Measurements from ENCODE around the gene PEX5. TPM values are rescaled to one million over a fixed set of nuclear protein-coding genes. Genes with fewer than 3 reads are reported as not detected.
A peak's percentile ranks its signal among the peaks of the same experiment; 100 is the strongest.

The PEX5 gene
- total and polyA plus RNA-seq, 7 experiments from 2014 or later, result 17.3 to 36.7 (median 24.4) TPM

GRCh38 chr12:7151532-7151931 is 38.0 kb upstream of the PEX5 start:
- Mint-ChIP-seq H3K27me3 (no peaks in the 10 kb centered on the region), H3K9me3 (no peaks in the 10 kb centered on the region), H3K27ac (no peak overlapping the region), H3K4me3 (no peak overlapping the region), H3K4me1 (peaks cover 0 to 7% (median 0%) of the 10 kb centered on the region in 7 donors), H3K36me3 (peaks cover 9 to 42% (median 17%) of the 10 kb centered on the region in 5 donors)
- Histone ChIP-seq H3K36me3 (ENCODE audit: control insufficient read depth in 2 of 3, insufficient read depth in 3 of 3, low read length in 3 of 3) (peaks cover 0 to 50% (median 14%) of the 10 kb centered on the region in 3 experiments), H3K4me3 (ENCODE audit: low read length) (no peak overlapping the region), H3K27ac (ENCODE audit: low read depth, low read length) (no peak overlapping the region), H3K27me3 (ENCODE audit: control insufficient read depth in 2 of 2, insufficient read depth in 2 of 2, low read length in 2 of 2) (no peaks in the 10 kb centered on the region), H3K9me3 (ENCODE audit: control insufficient read depth in 2 of 3, low read length in 3 of 3) (no peaks in the 10 kb centered on the region), H3K4me1 (ENCODE audit: control insufficient read depth in 2 of 2, insufficient read depth in 2 of 2, low read length in 2 of 2) (no peaks in the 10 kb centered on the region)
- DNase-seq (no peak), ATAC-seq (no peak)
- CTCF ChIA-PET, result no interaction called here
- POLR2A ChIA-PET, result no interaction called here
- intact Hi-C loops (cut with micrococcal nuclease), result no loop called here

GRCh38 chr12:7152818-7153217 is 36.7 kb upstream of the PEX5 start:
- CTCF ChIA-PET, result interaction anchor here (0.6 to 1.2 kb wide), 4 partner anchors 10 to 360 kb away, joined by 3 to 4 read pairs (median 3); no protein-coding TSS in a partner anchor
- no peaks in the 10 kb centered on the region for H3K9me3 Mint-ChIP-seq
- H3K4me1 Mint-ChIP-seq, result peaks cover 0 to 7% (median 0%) of the 10 kb centered on the region in 7 donors
- H3K4me3 Mint-ChIP-seq, result no peak overlapping the region
- DNase-seq, result no peak
- ATAC-seq, result no peak
- intact Hi-C loops (cut with micrococcal nuclease), result no loop called here
- H3K27me3 Mint-ChIP-seq, result no peaks in the 10 kb centered on the region
- no peaks in the 10 kb centered on the region for H3K9me3 ChIP-seq (ENCODE audit: control insufficient read depth in 2 of 3, low read length in 3 of 3)
- no peak overlapping the region for H3K4me3 ChIP-seq (ENCODE audit: low read length)
- H3K27ac ChIP-seq (ENCODE audit: low read depth, low read length), result no peak overlapping the region
- H3K27ac Mint-ChIP-seq, result no peak overlapping the region
- POLR2A ChIA-PET, result interaction anchor here (0.5 to 0.6 kb wide), 2 partner anchors 11 to 54 kb away, joined by 3 read pairs; no protein-coding TSS in a partner anchor
- no peaks in the 10 kb centered on the region for H3K27me3 ChIP-seq (ENCODE audit: control insufficient read depth in 2 of 2, insufficient read depth in 2 of 2, low read length in 2 of 2)
- peaks cover 5 to 38% (median 15%) of the 10 kb centered on the region in 5 donors for H3K36me3 Mint-ChIP-seq
- peaks cover 0 to 63% (median 9%) of the 10 kb centered on the region in 3 experiments for H3K36me3 ChIP-seq (ENCODE audit: control insufficient read depth in 2 of 3, insufficient read depth in 3 of 3, low read length in 3 of 3)
- H3K4me1 ChIP-seq (ENCODE audit: control insufficient read depth in 2 of 2, insufficient read depth in 2 of 2, low read length in 2 of 2), result no peaks in the 10 kb centered on the region

- H3K27ac Mint-ChIP-seq, result peak overlapping the region in 1 of 9 donors; percentile 5
- H3K4me3 Mint-ChIP-seq, result no peak overlapping the region
- no peak for ATAC-seq
- no peak for DNase-seq
- Histone ChIP-seq H3K9me3 (ENCODE audit: control insufficient read depth in 2 of 3, low read length in 3 of 3) (no peaks in the 10 kb centered on the region), H3K27me3 (ENCODE audit: control insufficient read depth in 2 of 2, insufficient read depth in 2 of 2, low read length in 2 of 2) (no peaks in the 10 kb centered on the region), H3K4me3 (ENCODE audit: low read length) (no peak overlapping the region), H3K27ac (ENCODE audit: low read depth, low read length) (no peak overlapping the region), H3K4me1 (ENCODE audit: control insufficient read depth in 2 of 2, insufficient read depth in 2 of 2, low read length in 2 of 2) (no peaks in the 10 kb centered on the region), H3K36me3 (ENCODE audit: control insufficient read depth in 2 of 3, insufficient read depth in 3 of 3, low read length in 3 of 3) (peaks cover 0 to 57% (median 9%) of the 10 kb centered on the region in 3 experiments)
- intact Hi-C loops (cut with micrococcal nuclease), result no loop called here
- CTCF ChIA-PET, result interaction anchor here (1.1 to 1.2 kb wide), 3 partner anchors 9 to 12 kb away, joined by 3 to 4 read pairs (median 4); no protein-coding TSS in a partner anchor
- POLR2A ChIA-PET, result no interaction called here
- peaks cover 5 to 29% (median 11%) of the 10 kb centered on the region in 5 donors for H3K36me3 Mint-ChIP-seq
- peaks cover 0 to 4% (median 0%) of the 10 kb centered on the region in 7 donors for H3K4me1 Mint-ChIP-seq
- no peaks in the 10 kb centered on the region for H3K9me3 Mint-ChIP-seq
- H3K27me3 Mint-ChIP-seq, result no peaks in the 10 kb centered on the region
These were observed 35.4 kb upstream of the PEX5 start for GRCh38 chr12:7154042-7154441.

GRCh38 chr12:7154901-7155470 is 34.5 kb upstream of the PEX5 start:
- no peaks in the 10 kb centered on the region for H3K4me1 ChIP-seq (ENCODE audit: control insufficient read depth in 2 of 2, insufficient read depth in 2 of 2, low read length in 2 of 2)
- peak overlapping the region in 1 of 9 donors; percentile 36 for H3K27ac Mint-ChIP-seq
- ChIA-PET POLR2A (no interaction called here), CTCF (interaction anchor here (0.6 to 1.1 kb wide), 2 partner anchors 7 to 10 kb away, joined by 4 read pairs; no protein-coding TSS in a partner anchor)
- H3K27me3 Mint-ChIP-seq, result no peaks in the 10 kb centered on the region
- no peak overlapping the region for H3K4me3 ChIP-seq (ENCODE audit: low read length)
- no peak overlapping the region for H3K27ac ChIP-seq (ENCODE audit: low read depth, low read length)
- H3K4me1 Mint-ChIP-seq, result peaks cover 0 to 4% (median 0%) of the 10 kb centered on the region in 7 donors
- ATAC-seq (no peak), DNase-seq (no peak)
- H3K27me3 ChIP-seq (ENCODE audit: control insufficient read depth in 2 of 2, insufficient read depth in 2 of 2, low read length in 2 of 2), result no peaks in the 10 kb centered on the region
- peaks cover 1 to 23% (median 9%) of the 10 kb centered on the region in 5 donors for H3K36me3 Mint-ChIP-seq
- H3K36me3 ChIP-seq (ENCODE audit: control insufficient read depth in 2 of 3, insufficient read depth in 3 of 3, low read length in 3 of 3), result peaks cover 0 to 47% (median 9%) of the 10 kb centered on the region in 3 experiments
- intact Hi-C loops (cut with micrococcal nuclease), result no loop called here
- H3K9me3 ChIP-seq (ENCODE audit: control insufficient read depth in 2 of 3, low read length in 3 of 3), result no peaks in the 10 kb centered on the region
- peaks cover 0 to 2% (median 0%) of the 10 kb centered on the region in 11 donors for H3K9me3 Mint-ChIP-seq
- H3K4me3 Mint-ChIP-seq, result no peak overlapping the region

GRCh38 chr12:7155471-7156034 is 33.9 kb upstream of the PEX5 start:
- peaks cover 0 to 4% (median 0%) of the 10 kb centered on the region in 7 donors for H3K4me1 Mint-ChIP-seq
- H3K36me3 ChIP-seq (ENCODE audit: control insufficient read depth in 2 of 3, insufficient read depth in 3 of 3, low read length in 3 of 3), result peaks cover 0 to 42% (median 8%) of the 10 kb centered on the region in 3 experiments
- H3K4me3 ChIP-seq (ENCODE audit: low read length), result no peak overlapping the region
- DNase-seq (no peak), ATAC-seq (no peak)
- H3K9me3 ChIP-seq (ENCODE audit: control insufficient read depth in 2 of 3, low read length in 3 of 3), result no peaks in the 10 kb centered on the region
- no peak overlapping the region for H3K27ac ChIP-seq (ENCODE audit: low read depth, low read length)
- H3K36me3 Mint-ChIP-seq, result peaks cover 0 to 23% (median 9%) of the 10 kb centered on the region in 5 donors
- H3K9me3 Mint-ChIP-seq, result peaks cover 0 to 2% (median 0%) of the 10 kb centered on the region in 11 donors
- H3K27me3 Mint-ChIP-seq, result no peaks in the 10 kb centered on the region
- no peak overlapping the region for H3K4me3 Mint-ChIP-seq
- intact Hi-C loops (cut with micrococcal nuclease), result no loop called here
- ChIA-PET CTCF (interaction anchor here (0.6 kb wide), 1 partner anchor 8 kb away, joined by 4 read pairs; no protein-coding TSS in a partner anchor), POLR2A (no interaction called here)
- H3K4me1 ChIP-seq (ENCODE audit: control insufficient read depth in 2 of 2, insufficient read depth in 2 of 2, low read length in 2 of 2), result no peaks in the 10 kb centered on the region
- H3K27ac Mint-ChIP-seq, result peak overlapping the region in 1 of 9 donors; percentile 62
- H3K27me3 ChIP-seq (ENCODE audit: control insufficient read depth in 2 of 2, insufficient read depth in 2 of 2, low read length in 2 of 2), result no peaks in the 10 kb centered on the region

- H3K4me1 Mint-ChIP-seq, result peaks cover 0 to 6% (median 0%) of the 10 kb centered on the region in 7 donors
- no peak overlapping the region for H3K27ac Mint-ChIP-seq
- Histone ChIP-seq H3K4me1 (ENCODE audit: control insufficient read depth in 2 of 2, insufficient read depth in 2 of 2, low read length in 2 of 2) (no peaks in the 10 kb centered on the region), H3K36me3 (ENCODE audit: control insufficient read depth in 2 of 3, insufficient read depth in 3 of 3, low read length in 3 of 3) (peaks cover 0 to 32% (median 0%) of the 10 kb centered on the region in 3 experiments), H3K27ac (ENCODE audit: low read depth, low read length) (no peak overlapping the region), H3K27me3 (ENCODE audit: control insufficient read depth in 2 of 2, insufficient read depth in 2 of 2, low read length in 2 of 2) (no peaks in the 10 kb centered on the region), H3K9me3 (ENCODE audit: control insufficient read depth in 2 of 3, low read length in 3 of 3) (no peaks in the 10 kb centered on the region), H3K4me3 (ENCODE audit: low read length) (no peak overlapping the region)
- no peak overlapping the region for H3K4me3 Mint-ChIP-seq
- ChIA-PET POLR2A (no interaction called here), CTCF (no interaction called here)
- ATAC-seq (no peak), DNase-seq (no peak)
- no peaks in the 10 kb centered on the region for H3K27me3 Mint-ChIP-seq
- intact Hi-C loops (cut with micrococcal nuclease), result no loop called here
- H3K9me3 Mint-ChIP-seq, result peaks cover 0 to 2% (median 0%) of the 10 kb centered on the region in 11 donors
- peaks cover 0 to 19% (median 6%) of the 10 kb centered on the region in 5 donors for H3K36me3 Mint-ChIP-seq
These were observed 33.0 kb upstream of the PEX5 start for GRCh38 chr12:7156259-7157197.

All from naive thymus-derived CD4-positive, alpha-beta T cell (primary cell).